NCI-H1048 (cell line): Measurements from ENCODE around the gene TMEM132C.
"Not testable (repeated sequence)": the region's sequence is repeated elsewhere in the genome, so short reads cannot be mapped to it uniquely, and the experiment has no call there.

ENCODE experiments used
- DNase-seq: peaks from one replicate; lab custom pipeline; 2025; lab: John Stamatoyannopoulos, UW

TMEM132C gene

GRCh38 chr12:128267131-128267622 lies at the start of gene TMEM132C:
Gene TMEM132C (plus strand): TSS chr12:128267170. CDS start chr12:128267403, 233 bp downstream.
- DNase-seq = no peak

GRCh38 chr12:128224226-128224625 lies 42.7 kb upstream of the TMEM132C start:
- no peak for DNase-seq

GRCh38 chr12:128228581-128228980 lies 38.4 kb upstream of the TMEM132C start:
- DNase-seq = no peak

- DNase-seq = no peak
These were observed 31.1 kb upstream of the TMEM132C start for GRCh38 chr12:128235635-128236417.

- DNase-seq = no peak
These were observed 30.4 kb upstream of the TMEM132C start for GRCh38 chr12:128236525-128236924.

- DNase-seq = no peak
These were observed 26.2 kb upstream of the TMEM132C start for GRCh38 chr12:128240745-128241144.

GRCh38 chr12:128245121-128245520 lies 21.8 kb upstream of the TMEM132C start:
- DNase-seq = no peak

GRCh38 chr12:128245905-128246304 lies 21.1 kb upstream of the TMEM132C start:
- no peak for DNase-seq

GRCh38 chr12:128250096-128250495 lies 16.9 kb upstream of the TMEM132C start:
- no peak for DNase-seq

- not testable (repeated sequence) for DNase-seq
These were observed 13.1 kb upstream of the TMEM132C start for GRCh38 chr12:128253829-128254228.

GRCh38 chr12:128258866-128259555 lies 8.0 kb upstream of the TMEM132C start:
- DNase-seq = no peak

GRCh38 chr12:128259556-128260070 lies 7.4 kb upstream of the TMEM132C start:
- peak; percentile 47 for DNase-seq

GRCh38 chr12:128261757-128262156 lies 5.2 kb upstream of the TMEM132C start:
- DNase-seq = no peak

GRCh38 chr12:128265566-128265965 lies 1.4 kb upstream of the TMEM132C start:
- DNase-seq = no peak

- DNase-seq = no peak
These were observed 884 bp upstream of the TMEM132C start for GRCh38 chr12:128266086-128266485.

GRCh38 chr12:128266541-128267130 lies 334 bp upstream of the TMEM132C start:
- no peak for DNase-seq

- DNase-seq = no peak
These were observed 845 bp downstream of the TMEM132C start for GRCh38 chr12:128267651-128268378.

GRCh38 chr12:128268379-128268995 lies 1.5 kb downstream of the TMEM132C start:
- no peak for DNase-seq

- no peak for DNase-seq
These were observed 2.2 kb downstream of the TMEM132C start for GRCh38 chr12:128269181-128269591.

- no peak for DNase-seq
These were observed 9.5 kb downstream of the TMEM132C start for GRCh38 chr12:128276471-128276870.

GRCh38 chr12:128286970-128287369 lies 20.0 kb downstream of the TMEM132C start:
- DNase-seq = no peak
